NCI-H146 treated with DMSO at 0.1 percent for 48 hours (cell line): ENCODE results near the gene RHOT1.
"Not testable (repeated sequence)": the region's sequence is repeated elsewhere in the genome, so short reads cannot be mapped to it uniquely, and the experiment has no call there.

Experiments used
- DNase-seq: peaks from one replicate; lab custom pipeline; 2025; ENCODE audit not compliant: unreplicated experiment; lab: John Stamatoyannopoulos, UW

Gene RHOT1

GRCh38 chr17:32142038-32142856, at the start of gene RHOT1:
TSS of gene RHOT1 (plus strand) at chr17:32142502. CDS start at chr17:32142693, 191 bp downstream.
- peak; percentile 64 for DNase-seq

GRCh38 chr17:32099686-32100085, 42.6 kb upstream of the RHOT1 start:
- DNase-seq = no peak

- DNase-seq = not testable (repeated sequence)
Measured at GRCh38 chr17:32100323-32100722, 42.0 kb upstream of the RHOT1 start.

GRCh38 chr17:32100971-32101631, 41.2 kb upstream of the RHOT1 start:
- DNase-seq = peak; percentile 61

GRCh38 chr17:32102172-32102571, 40.1 kb upstream of the RHOT1 start:
- no peak for DNase-seq

GRCh38 chr17:32102646-32103186, 39.6 kb upstream of the RHOT1 start:
- no peak for DNase-seq

GRCh38 chr17:32103476-32104113, 38.7 kb upstream of the RHOT1 start:
- DNase-seq = no peak

GRCh38 chr17:32104158-32104557, 38.1 kb upstream of the RHOT1 start:
- no peak for DNase-seq

GRCh38 chr17:32106471-32106981, 35.8 kb upstream of the RHOT1 start:
- DNase-seq = not testable (repeated sequence)

GRCh38 chr17:32107194-32107593, 35.1 kb upstream of the RHOT1 start:
- DNase-seq = not testable (repeated sequence)

- DNase-seq = no peak
Measured at GRCh38 chr17:32110596-32110995, 31.7 kb upstream of the RHOT1 start.

GRCh38 chr17:32111141-32111771, 31.0 kb upstream of the RHOT1 start:
- DNase-seq = no peak

GRCh38 chr17:32112416-32112815, 29.9 kb upstream of the RHOT1 start:
- DNase-seq = no peak

- DNase-seq = no peak
Measured at GRCh38 chr17:32114536-32114935, 27.8 kb upstream of the RHOT1 start.

- not testable (repeated sequence) for DNase-seq
Measured at GRCh38 chr17:32115546-32115945, 26.8 kb upstream of the RHOT1 start.

- DNase-seq = peak; percentile 88
Measured at GRCh38 chr17:32116937-32117336, 25.4 kb upstream of the RHOT1 start.

GRCh38 chr17:32117399-32117798, 24.9 kb upstream of the RHOT1 start:
- peak; percentile 29 for DNase-seq

GRCh38 chr17:32118088-32118487, 24.2 kb upstream of the RHOT1 start:
- DNase-seq = not testable (repeated sequence)

- no peak for DNase-seq
Measured at GRCh38 chr17:32118835-32119234, 23.5 kb upstream of the RHOT1 start.

GRCh38 chr17:32120141-32120540, 22.2 kb upstream of the RHOT1 start:
- DNase-seq = no peak

GRCh38 chr17:32120716-32121115, 21.6 kb upstream of the RHOT1 start:
- DNase-seq = no peak
